NCI-H82 (cell line): ENCODE data around the gene MAP7D1.
A peak's percentile ranks its signal among the peaks of the same experiment; 100 is the strongest.

ENCODE experiments used
- DNase-seq: peaks from one replicate; lab custom pipeline; 2025; lab: John Stamatoyannopoulos, UW

Gene MAP7D1

DNA sequence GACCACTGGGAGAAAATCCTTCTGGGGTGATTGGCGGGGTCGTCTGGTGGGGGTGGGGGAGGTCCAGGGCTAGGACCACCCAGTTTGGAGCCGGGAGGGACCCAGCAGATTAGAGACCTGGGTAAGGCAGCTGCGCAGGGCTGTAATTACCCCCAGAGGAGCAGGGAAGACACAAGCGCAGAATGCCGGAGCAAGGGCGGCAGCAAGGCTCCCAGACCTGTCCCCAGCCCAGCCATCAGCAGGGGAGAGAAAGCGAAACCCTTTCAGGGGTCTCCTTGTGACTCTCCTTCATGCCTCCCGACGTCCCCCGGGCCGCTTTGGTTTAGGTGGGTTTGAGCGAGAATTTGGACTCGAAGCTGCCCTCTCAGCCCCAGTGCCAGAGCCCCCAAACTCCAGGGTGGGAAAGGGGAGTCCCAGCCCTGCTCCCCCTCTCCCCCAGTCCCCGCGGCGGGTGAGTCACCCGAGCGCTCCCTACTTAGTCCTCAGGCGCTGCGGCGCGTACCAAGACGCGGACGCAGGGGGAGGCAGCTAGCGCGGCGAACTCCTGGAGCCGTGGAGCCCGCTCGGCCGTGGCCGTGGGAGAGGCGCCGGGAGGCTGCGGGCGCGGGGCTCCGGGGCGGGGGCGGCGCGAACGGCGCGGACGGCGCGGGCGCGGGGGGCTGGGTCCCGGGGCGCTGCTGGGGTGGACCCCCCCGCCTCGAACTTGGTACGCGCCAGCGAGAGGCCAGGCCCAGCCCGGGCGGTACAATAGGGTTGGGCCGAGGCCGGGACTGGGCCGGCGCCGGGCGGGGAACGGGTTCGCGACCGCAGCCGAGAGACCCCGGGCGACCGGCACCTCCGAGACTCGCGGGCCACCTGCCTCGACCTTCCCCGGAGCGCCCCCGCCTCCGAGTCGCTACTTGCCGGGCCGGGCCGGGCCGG, at the start of gene MAP7D1:
TSS of gene MAP7D1 (plus strand) at position 753 of the 921 bp plus-strand sequence. CDS start 258 bp downstream, outside the sequence.
- peak; percentile 84 for DNase-seq

DNA sequence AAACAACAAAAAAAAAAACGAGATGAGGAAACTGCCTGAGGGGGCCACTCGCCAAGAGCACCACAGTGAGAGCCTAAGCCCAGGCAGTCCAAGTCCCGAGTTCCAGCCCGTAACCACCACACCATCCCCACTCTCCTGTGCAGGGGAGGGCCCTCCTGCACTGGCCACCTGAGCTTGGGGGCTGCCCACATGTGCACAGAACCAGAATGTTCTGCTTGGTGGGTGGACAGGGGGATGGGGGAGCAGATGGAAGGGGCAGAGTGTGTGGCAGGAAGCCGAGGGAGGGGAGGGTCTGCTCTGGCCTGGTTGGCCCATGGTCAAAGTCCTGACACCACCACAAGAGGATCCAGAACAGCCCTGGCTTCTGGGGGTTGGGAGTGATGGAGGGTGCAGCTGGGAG, 49.7 kb upstream of the MAP7D1 start:
- DNase-seq, result no peak

- DNase-seq, result no peak
Observed at GRCh38 chr1:36107394-36107793, 48.6 kb upstream of the MAP7D1 start.

- DNase-seq, result no peak
Observed at GRCh38 chr1:36108314-36108713, 47.6 kb upstream of the MAP7D1 start.

DNA sequence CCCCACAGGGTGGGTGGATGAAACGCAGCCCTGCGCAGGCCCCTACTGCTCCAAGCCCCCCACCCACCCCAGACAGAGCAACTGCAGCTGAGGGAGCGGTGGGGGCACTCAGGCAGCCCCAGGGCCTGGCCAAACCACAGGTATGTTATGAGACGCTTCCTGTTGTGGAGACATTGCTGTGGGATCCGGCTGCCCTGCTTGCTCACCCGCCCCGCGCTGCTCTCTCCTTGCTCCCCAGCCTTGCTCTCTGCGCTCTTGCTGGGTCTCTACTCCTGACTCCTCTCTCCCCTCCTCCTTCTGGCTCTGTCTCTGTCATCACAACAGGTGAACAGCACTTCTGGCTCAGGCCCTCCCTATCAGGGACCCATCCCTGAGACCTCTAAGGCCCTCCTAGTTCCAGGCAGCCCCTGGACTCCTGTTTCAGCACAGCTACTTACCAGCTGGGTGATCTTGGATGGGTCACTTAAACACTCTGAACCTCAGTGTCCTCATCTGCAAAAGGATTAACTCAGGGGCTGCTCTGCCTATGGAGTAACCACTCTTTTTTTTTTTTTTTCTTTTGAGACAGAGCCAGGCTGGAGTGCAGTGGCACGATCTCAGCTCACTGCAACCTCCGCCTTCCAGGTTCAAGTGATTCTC, 46.8 kb upstream of the MAP7D1 start:
- DNase-seq, result no peak

- DNase-seq, result no peak
Observed at GRCh38 chr1:36111151-36111550, 44.8 kb upstream of the MAP7D1 start.

GRCh38 chr1:36112823-36113222, 43.1 kb upstream of the MAP7D1 start:
- DNase-seq, result no peak

DNA sequence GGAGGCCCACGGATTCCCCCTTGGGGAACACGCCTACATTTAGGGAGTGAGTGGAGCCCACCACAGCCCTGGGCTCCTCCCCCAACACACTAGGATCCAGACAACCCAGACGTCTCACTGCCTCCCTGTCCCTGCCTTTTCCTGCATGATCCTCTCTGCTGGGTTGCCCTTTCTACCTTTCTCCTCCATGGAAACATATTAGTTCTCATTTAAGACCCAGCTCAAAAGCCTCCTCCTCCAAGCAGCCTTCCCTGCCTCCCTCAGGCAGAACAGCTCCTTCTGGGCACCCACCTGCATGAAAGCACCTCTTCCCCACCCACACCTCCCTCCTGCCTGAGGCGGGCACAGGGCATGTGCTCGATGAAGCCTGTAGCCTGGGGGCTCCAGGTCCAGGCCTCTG, 41.6 kb upstream of the MAP7D1 start:
- no peak for DNase-seq

DNA sequence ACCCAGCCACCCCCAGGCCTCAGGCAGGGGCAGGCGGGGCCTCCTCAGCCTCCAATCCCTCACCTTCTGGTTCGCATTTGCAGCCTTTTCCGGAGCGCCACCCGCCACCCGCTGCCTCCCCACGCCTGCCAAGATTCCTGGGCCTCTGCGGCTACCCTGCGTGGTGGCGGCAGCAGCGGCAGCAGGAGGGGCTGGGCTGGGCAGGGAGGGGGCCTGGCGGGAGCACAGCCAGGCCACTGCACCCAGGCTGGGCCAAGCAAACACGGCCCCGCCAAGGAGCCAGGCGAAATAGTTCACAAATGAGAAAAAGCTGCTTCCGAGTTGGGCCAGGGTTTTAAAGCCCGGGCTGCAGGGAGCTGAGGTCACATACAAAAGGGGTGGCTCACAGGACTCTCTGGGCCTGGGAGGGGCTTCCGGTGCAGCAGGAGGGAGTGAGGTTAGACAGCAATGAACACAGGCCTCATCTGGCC, 40.7 kb upstream of the MAP7D1 start:
- DNase-seq, result peak; percentile 11

- no peak for DNase-seq
Observed at GRCh38 chr1:36115931-36116330, 40.0 kb upstream of the MAP7D1 start.

GRCh38 chr1:36116901-36117300, 39.1 kb upstream of the MAP7D1 start:
- no peak for DNase-seq

DNA sequence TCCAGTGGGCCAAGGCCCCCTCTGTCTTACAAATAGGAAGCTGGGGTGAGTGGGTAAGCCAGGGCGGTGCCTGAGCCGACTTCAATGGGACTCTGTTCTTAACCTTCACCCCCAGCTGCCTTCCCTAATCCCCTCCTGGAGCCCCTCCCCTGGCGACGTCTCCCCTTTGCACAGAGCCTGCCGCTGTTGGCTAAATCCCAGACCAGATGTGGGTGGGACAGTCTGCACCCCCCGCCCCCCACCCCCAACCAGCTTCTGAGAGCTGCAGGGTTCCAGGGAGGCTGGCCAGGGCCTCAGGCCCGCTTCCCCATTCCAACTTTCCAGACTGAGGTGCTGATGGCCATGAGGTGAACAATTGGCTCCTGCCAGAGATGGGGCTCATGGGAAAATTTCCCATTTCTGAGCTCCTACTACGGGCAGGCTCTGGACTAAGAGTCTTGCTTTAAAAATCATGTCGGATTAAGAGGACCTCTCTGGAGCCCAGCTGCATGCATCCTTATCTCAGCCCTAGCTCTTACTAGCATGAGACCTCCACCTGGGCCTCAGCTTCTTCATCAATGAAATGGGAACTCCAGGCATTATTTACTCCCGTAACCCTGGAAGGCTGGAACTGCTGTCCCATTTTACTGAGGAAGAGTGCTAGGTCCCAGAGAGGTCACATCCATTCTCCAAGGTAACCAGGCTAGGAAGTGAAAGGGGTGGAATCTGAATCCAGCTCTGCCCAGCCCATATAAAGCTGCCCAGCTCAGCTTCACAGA, 37.3 kb upstream of the MAP7D1 start:
- DNase-seq, result peak; percentile 76

GRCh38 chr1:36119456-36119855, 36.5 kb upstream of the MAP7D1 start:
- no peak for DNase-seq

DNA sequence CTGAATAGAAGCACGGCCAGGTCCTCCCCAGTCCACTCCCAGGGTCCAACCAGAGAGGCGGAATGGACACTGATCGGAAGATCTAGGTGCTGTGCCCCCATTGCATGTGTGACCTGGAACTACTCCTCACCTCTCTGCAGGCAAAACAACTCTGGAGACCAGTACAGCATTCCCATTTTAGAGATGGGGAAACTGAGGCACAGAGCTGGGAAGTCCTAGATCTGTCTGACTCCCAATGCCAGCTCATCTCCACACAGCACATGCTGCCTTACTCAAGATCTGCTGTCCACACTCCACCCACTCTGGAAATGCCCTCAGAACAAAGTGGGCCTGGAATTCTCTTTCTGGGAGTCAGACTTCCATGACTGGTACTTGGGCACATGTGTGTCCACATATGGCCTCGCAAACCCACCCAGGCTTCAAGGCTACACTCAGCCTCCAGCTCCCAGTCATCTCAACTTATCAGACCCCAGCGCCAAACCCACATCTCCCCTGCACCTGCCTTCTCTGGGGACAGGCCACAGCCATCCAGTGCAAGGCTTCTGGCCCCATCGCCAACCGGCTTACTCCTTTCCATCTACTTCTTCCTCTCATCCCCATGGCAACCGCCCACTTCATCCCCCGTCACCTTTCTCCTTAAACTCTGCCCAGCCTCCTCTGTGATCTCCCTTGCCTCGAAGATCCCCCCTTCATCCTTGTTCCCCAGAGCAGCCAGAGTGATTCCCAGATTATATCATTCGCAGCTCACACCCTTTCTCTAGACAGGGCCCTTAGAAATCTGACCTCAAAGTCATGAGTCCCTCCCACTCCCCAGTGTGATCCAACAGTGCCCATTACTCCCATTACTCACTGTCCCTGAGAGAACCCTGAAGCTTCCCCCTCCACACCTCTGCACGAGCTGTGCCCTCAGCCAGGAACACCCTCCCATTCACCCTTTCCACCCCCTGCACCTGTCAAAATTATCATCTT, 33.6 kb upstream of the MAP7D1 start:
- DNase-seq, result no peak

GRCh38 chr1:36123356-36123755, 32.6 kb upstream of the MAP7D1 start:
- no peak for DNase-seq

DNA sequence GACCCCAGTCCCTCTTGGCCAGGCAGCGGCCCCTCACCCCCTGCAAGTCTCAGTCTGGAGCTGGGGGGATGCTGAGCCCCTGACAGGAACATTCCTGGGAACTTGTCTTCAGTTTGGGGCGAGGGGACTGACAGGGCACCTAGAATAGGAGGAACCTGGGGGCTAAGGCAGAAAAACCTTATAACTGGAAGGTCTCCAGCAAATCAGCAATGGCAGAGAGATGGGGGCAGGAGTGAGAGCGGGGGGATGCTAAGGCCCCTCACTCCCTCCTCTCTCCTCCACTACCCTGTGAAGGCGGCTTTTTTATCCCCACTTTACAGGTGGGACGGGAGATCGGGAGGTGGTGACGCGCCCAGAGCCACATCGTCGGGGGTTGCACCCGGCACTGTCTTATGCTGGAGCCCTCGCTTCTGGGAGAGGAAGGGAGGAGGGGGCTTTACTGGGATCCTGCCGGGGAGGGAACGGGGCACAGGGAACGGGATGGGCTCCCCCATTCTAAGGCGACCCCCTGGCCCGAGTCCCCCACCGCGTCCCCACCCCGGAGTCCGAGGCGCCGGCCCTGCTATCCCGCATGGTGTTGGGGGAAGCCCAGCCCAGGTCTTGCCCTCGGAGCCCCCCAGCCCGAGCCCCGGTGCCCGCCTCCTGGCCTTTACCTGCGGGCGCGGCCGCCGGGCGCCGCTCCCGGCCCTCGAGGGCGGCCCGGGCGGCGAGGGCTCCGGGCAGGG, 31.4 kb upstream of the MAP7D1 start:
- DNase-seq, result no peak

DNA sequence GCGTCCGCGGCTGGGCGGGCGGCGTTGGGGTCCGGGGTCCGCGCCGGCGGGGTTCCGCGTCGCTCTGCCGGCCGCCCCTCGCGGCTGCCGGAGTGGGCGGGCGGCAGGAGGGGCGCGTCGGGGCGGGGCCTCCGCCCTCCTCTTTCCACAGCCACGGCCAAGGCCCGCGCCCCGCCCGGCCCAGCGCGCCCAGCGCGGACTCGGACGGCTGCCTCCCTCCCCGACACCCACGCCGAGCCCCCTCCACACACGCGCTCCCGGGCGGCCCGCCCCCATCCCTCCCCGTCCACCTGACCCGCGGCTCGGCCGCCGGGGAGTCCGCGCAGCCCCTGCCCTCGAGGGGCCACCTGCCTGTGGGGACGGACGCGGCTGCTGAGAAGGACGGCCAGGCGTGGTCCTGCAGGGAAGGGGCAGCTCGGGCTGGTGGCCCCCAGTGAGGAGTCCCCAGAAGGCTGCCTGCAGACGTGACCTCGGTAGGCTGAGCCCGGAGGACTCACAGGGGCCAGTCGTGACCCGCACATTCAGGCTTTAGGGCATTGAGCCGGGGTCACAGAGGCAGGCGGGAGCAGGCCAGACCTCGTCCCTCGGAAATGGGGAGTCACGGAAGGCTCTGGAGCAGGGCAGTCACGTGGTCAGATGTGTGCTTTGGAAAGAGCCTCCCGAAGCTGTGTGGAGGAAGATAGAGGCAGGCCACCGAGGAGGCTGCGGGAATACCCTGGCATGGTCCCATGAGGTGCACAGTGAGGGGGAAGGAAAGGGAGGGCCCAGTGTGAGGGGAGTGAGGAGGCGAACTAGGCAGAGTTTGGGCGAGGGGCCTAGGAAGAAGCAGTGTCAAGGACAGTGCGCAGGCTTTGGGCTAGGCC, 30.6 kb upstream of the MAP7D1 start, which contains the start of gene COL8A2:
TSS of gene COL8A2 (minus strand) at position 94 of the 863 bp plus-strand sequence. CDS start 24,980 bp downstream, outside the sequence.
- peak; percentile 14 for DNase-seq

- no peak for DNase-seq
Observed at GRCh38 chr1:36126005-36126716, 29.8 kb upstream of the MAP7D1 start.
